NCI-H128 (cell line): ENCODE data around the gene KLF3.

Experiments used
- DNase-seq: peaks from one replicate; lab custom pipeline; 2025; ENCODE audit not compliant: unreplicated experiment; lab: John Stamatoyannopoulos, UW

KLF3 gene

DNA sequence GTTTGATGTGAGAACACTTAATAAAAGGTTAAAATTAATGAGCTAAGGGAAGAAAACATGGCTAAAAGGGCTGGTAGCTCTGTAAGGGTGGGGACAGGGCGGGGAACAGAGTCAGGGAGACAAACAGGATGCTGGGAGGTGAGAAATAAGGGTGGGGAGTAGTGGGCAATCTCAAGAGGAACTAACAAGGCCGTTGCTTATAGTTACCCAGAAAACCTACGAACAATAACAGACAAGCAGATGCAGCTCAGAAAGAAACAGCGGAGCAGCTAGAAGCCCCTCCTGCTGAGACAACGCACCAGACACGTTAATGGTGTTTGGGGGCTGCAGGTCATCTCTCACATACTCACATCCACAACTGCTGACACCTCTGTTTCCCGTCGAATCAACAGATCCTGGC lies 9.7 kb upstream of the KLF3 start:
- no peak for DNase-seq

DNA sequence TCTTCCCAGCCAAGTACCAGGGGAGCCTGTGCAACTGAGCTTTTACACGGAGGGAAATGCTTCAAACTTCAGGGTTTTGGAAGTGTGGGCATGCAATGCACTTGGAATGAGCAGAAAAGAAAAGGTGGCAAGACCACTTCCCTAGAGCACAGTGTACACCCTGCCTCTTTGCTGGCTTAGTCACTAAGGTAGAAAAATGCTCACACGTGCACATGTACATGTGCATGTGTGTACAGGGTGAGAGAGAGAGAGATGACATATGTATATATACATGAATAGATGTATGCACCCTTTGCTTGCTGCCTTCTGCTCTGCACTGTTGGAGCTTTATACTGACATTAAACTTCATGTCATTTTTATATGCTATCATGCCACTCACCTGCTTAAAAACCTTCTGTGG lies 7.9 kb upstream of the KLF3 start:
- DNase-seq, result no peak

DNA sequence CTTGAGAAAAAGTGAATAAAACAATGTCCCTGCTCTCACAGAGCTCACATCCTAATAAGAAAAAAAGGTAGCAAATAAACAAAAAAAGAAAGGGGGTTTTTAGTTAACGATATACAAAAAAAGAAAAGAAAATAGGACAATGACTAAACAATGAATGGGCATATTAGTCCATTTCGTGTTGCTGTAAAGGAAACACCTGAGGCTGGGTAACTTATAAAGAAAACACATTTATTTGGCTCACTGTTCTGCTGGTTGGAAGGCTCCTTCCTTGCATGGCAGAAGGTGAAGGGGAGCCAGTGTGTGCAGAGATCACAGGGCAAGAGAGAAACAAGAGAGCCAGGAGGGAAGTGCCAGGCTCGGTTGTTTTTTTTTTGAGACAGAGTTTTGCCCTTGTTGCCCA lies 4.7 kb upstream of the KLF3 start:
- no peak for DNase-seq

DNA sequence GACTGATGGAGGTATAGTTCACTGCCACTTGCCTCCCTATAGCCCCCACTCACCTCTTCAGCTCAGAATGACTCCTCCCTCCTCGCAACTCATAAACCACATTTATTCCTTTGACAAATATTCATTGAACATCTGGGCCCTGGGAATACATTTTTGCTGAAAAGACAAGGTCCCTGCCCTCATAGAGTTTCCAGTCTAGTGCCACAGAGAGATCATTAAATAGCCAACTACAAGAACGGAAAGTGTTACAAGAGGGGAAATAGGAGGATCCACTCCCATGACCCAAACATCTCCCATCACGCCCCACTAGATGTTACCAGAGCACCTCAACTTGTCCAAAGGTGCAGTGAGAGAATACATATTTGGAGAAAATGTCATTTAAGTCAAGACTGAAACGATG lies 3.2 kb upstream of the KLF3 start:
- DNase-seq, result no peak

DNA sequence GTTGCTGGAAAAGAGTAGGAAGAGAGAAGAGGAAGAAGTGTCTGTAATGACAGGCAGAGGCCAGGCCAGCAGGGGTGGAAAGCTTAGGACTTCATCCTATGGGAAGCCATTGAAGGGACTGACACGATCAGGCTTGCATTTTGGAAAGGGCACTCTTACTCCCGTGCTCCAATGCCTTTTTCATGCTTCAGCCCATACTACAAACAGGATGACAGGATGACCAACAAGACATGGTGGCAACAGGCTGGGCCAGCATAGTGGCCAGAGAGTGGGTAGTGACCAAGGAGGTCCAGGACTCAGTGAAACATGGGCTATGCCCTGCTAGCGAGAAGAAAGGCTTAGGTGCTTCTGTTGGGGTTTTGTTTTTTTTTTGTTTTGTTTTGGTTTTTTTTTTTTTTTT lies 2.6 kb upstream of the KLF3 start:
- no peak for DNase-seq

DNA sequence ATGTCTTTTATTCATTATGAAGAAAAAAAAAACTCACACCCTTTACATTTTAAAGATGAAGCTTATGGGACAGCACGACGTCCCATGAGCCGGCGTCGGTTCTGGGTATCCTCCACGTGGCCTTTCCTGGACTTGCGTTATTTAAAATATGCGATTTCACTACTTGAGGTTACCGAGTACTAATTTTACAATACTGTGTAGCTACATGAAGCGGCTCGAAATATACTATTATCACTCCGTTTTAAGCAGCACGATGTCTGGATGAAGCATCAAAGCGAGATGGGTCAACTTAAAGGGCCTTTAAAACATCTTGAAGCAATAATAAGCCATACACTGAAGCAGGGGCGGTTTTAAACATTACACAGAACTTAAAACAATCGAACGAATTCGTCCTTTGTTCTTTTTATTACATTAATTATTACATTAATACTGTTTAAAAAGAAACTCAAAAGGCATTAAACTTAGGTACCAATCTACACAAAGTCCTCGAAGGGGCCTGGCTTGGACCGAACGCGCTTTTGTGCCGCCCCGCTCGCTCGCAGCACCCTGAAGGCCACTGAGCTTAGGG lies 1.4 kb upstream of the KLF3 start:
- no peak for DNase-seq

DNA sequence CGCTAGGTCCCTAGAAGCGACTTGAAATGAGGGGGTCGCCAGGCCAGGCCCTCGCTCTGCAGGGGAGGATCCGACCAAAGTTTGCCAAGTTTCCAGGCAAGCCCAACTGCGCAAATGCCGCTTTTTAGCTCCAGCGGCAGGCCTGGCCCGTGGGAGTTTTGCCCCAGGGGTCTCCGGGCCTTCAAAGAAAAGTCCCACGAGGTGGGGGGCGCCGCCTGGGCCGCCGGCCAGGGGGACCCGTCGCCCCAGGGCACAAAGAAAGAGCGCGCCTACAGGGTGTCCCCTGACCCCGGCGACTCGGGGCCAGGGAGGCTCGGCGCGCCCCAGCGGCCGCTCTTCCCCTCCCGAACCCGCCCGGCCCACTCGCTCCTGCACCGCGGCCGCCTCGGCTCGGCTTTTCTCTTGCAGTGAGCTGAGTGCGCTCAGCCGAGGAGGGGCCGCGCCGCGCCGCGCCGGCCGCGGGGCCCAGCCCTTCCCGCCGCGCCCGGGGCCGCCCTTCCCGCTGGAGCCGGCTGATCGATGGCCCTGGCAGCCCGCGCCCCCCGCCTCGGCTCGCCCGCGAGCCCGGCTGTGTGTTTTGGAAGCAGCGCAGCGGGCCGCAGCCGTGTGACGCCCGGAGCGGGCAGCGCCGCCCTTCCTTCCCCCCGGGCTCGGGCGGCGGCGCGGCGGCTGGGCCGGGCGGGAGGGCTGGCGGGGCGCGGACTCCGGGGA lies 754 bp upstream of the KLF3 start:
- DNase-seq, result no peak

DNA sequence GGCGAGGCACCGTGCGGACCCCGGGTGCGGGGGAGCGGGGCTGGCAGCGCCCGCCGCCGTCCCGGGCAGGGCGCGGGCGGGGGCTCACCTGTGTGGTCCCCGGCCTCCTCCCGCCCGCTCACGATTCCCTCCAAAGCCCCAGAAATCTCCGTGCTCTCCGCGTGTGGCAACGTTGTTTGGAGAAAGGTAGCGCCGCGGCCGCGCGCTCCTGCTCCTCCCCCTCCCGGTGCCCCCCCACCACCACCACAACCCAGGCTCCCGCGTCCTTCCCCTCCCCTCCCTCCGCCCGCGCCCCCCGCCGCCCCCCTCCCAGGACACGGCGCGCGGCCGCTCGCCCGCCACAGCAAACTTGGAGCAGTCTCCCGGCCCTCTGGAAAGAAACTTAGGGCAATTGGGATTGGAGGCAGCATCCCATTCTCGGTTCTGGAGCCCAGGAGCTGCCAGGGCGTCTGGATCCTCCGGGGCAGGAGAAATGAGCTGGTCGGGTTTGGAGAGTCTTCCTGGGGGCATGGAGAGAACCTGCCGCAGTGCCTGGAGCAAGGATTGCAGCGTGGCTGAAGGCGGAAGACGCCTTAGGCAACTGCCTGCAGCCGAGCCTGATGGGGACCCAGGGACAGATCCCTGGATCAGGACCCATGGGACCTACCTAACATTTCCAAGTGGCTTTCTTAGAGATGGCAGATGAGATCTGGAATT lies 855 bp downstream of the KLF3 start:
- DNase-seq, result no peak

DNA sequence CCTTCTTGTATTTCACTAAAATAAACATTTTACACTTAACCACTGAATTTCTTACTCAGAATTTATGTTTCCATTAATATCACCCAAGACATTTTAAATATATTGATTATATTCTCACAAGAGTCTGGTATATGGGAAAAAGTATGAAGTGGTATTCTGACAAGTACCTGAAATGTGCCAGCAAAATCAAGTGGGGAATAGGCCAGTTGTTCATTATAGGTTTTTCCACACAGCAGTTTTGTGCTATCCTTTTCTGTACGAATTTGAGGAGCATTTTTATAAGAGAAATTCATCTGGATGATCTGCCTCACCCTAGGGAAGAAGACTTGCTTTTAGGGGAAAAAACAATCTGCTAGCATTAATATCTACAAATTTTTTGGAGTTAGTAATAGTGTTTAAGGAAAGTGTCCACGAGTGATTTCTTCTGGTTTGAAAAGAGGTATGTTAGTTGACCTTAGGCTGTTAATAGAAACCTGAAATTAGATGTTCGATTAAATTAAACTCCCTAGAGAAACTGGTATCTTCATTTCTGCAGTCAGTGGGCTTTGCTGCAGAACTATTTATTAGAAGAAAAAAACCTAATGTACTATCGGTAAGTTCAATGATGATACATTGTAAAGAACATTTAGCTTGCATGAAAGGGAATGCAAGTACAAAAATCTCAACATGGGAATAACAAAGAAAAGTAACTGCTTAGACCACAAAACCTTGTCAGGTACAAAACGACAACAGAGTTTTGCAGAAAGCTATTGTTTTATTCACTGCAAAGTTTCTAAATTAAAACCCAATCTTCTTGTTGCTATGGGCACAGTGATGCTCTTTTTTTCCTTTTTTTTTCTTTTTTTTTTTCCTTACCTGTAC lies 1.8 kb downstream of the KLF3 start:
- no peak for DNase-seq

DNA sequence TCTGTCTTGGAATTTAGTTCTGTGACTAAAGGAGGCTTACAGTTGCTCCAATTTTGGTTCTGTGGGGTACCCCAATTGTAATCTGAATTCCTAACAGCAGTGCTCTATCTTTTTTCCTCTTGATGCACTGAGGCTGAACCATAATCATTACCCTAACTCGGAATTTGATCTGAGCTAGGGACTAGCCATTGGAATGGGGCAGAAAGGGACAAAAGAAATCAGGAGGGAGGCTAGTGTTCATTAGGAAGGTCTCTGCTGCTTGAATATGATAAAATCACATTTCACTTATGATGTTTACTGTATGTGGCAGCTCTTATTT lies 2.7 kb downstream of the KLF3 start:
- no peak for DNase-seq

DNA sequence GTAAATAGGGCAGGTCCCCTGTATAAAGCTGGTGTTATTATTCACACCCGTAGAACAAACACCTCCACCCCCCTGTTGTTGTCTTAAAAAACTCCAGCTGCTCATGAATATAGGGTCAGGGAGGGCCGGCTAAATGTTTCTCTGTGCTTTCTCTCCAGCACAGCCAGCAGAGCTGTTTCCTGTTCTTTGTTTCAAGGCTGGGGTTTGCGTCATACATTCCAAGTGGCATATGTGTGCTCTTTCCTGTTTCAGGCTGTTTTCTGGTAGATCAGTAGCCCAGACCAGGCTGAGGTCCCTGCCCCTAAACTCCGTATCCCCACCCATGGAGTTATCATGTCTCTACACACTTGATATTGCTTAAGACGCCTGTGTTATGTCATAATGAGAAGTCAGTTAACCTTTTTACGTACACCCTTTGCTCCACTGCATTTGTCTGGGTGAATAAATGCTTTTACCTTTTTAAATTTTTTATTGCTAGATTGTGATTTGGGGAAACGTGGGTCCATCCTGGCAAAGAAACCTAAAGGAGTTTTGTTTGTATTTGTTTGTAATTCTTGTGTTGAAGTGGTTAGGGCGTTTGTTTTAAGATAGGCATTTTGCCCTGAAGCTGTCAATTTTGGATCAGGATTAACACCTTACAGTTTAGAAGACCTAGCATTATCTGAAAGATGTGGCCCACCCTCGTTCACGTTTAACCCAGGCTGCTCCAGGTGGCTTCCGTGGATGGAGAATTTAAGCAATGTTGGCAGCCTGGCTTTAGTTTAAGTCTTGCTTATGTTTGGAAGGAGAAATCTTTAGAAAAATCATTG lies 3.3 kb downstream of the KLF3 start:
- DNase-seq, result peak; percentile 2

DNA sequence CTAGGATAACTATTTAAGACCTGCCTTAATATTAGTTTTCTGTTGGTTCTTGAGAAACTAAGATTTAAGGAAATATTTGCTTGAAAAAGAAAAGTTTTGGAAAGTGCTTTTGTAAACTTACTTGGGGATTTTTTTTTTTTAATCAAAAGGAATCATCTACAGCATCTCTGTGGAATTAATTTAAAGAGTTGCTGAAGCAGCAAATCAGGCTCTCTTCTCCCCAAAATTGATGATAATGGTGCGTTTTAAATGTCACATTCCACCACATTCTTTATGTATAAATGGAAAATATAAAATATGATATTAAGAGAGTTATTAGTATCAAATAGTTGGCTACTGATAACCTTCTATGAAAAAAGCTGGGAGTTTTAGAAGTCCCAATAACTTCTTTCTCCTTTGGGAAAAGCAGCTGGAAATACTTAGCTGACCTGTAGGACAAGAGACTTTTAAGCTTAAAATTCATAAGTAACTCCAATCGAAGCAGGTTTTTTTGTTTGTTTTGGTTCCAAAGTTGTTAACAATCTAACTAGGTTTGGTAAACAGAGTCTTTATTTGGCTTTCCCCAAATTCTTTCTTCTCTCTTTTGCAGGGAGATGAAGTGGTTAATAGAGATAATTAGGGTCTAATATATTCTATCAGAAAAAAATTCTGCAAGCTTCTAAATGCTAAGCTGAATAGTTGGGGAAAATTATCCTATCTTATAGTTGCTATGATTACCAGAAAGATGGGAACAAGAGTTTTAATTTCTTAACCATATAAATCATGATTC lies 4.4 kb downstream of the KLF3 start:
- DNase-seq, result no peak

DNA sequence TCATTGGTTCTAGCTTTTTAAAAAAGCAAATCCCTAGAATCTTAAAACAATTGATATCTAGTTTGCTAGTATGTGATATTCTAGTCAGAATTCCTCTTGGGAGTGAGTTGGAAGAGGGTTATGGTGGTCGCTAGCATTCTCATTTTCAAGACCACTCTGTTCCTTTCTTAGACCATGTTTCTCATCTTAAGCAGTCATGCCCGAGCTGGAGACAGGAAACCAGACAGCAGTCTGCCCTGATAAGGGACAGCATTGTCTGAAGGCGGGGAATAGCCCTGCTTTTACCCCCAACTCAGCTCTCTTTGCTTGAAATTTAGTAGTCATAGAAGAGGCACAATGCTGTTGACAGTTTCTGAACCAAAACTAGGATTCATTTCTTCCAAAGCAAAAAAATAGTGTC lies 5.2 kb downstream of the KLF3 start:
- no peak for DNase-seq

DNA sequence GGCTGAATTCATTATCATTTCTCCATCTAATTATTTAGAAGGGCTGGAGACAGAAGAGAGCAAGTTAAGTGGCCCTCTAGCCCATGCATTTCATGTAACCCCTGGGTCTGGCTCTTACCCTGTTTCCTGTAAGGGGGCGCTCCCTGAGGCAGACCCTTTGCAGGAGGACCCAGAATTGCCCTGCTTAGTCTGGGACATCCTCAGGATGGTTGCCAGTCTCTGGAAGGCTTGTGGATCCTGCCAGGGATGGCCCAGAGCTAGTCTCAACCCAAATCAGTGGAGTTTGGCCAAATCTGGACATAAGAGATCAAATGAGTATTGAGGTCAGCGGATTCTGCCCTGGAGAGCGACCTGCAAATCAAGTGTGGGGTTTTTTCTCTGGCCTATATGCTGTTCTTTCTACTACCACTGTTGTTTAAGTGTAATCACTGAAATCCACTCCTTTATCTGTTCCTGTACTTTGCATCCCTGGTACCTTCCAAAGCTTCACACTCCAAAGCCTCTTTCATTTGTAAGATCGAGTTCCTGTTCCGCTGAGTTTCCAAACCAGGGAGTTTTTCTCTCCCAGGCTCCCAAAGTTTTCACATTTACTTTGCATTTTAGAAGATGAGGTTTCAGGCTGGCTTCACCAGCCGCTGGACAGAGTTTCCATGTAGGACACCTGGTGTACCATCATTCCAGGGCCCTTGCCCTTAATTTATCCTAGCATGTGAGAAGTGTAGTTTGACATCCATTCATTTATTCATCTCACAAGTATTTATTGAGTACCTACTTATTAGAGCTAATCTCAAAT lies 6.3 kb downstream of the KLF3 start:
- DNase-seq, result no peak

DNA sequence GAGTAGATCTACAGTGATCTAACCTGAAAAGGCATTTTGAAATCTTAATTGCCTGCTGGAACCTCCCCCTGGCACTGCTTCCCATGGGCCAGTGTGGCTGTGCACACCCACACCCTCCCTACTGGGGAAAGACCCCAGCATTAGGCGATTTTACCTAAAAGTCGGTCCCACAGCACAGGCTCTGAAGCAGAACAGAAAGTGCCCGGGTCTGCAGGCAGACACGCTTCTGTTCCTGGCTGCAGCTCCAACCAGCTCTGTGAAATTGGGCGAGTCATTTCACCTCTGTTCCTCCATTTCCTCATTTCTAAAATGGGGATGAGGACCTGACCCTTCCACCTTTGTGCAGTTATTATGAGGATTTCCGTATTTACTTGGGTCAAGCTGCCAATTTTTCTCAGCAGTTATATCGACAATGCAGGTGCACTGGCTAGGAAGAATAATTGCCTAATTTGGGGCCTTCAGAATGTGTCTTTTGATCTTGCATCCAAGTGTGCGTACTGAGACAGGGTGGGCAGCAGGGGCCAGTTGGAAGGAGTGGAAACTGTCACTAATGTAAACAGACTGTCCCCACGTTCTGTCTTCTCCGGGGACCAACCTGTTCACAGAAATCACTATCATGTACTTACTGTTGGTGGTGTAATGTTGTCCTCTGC lies 7.1 kb downstream of the KLF3 start:
- DNase-seq, result no peak

DNA sequence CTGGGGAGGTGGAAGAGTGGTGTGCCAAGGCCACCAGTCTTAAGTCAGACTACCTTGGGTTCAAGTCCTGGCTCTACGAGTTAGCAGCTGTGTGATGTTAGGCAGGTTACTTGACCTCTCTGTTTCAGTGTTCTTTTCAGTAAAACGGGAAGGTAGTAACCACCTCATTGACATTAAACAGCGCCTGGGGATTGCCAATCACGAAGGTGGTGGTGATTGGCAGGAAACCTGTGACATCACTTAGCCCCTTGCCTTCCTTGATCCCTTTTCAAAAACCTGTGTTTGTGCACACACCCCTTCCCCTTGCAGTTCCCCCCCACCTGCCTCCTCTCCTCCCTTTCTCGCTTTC lies 7.6 kb downstream of the KLF3 start:
- DNase-seq, result no peak

DNA sequence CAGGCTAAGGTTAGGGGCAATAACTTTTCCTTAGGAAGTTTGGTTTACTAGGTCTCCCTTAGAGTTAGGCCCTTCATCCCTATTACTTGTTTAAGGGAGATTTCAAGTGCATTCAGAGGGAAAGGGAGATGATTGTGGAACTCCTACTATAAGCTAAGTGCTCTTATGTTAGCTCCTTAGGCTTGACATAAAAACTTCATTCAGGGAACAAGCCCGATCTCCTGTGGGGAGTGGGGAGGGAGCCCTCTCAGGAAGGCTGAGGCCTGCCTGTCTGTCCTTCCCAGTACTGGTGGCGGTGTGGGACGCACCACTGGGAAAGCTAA lies 8.0 kb downstream of the KLF3 start:
- no peak for DNase-seq

DNA sequence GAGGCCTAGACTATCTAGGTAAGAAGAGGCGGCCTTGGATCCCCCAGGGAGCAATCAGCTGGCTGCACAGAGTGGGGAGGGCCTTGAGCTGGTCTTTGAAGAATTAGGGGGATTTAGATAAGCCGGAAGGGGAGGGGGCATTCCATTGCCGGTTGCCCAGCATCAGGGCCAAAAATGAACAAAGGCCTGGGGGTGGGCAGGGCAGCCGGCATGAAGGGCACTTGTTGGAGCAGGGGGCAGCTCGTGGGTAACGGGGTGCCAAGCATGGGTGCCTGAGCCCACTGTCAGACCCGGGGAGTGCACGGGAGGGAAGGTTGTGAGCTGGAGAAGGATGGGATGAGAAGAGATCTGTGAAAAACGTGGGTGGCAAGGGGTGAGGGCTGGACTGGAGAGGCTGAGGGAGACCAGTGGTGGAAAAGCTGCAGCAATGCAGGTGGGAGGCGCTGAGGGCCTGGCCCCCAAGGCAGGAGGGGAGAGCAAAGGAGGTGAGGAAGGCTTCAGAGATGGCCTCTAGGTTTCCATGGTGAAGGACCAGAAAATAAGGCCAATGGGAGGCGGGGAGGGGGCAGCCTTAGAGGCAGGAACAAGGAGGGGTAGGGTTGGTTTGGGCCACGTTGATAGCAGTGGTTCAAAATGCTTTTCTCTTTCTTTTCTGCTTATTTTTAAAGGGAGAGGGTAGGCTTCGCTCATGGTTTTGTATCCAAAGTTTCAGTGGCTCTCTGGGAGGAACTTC lies 8.6 kb downstream of the KLF3 start:
- DNase-seq, result no peak
